PC-9 (cell line): ENCODE data around the gene H6PD. TPM values are rescaled to one million over a fixed set of nuclear protein-coding genes. Genes with fewer than 3 reads are reported as not detected.

Experiments used
- BruUV-seq: library from RNA; stranded (reverse); fragments of 400-500 nt; replicated peaks from 2 replicates; lab custom pipeline; 2021; lab: Mats Ljungman, UMichigan
- CTCF ChIA-PET: fragments of 300-600 bp; sonication (Branson Sonifier 250); formaldehyde crosslinking; loops from one replicate; lab custom pipeline; 2022; ENCODE audit warnings: antibody characterized with exemption; lab: Charles Lee
- POLR2A ChIA-PET: fragments of 300-600 bp; sonication (Branson Sonifier 250); formaldehyde crosslinking; loops from one replicate; lab custom pipeline; 2022; ENCODE audit warnings: antibody characterized with exemption; ENCODE audit not compliant: unreplicated experiment; lab: Charles Lee
- DNase-seq, 2 experiments: peaks; one replicate each; pipeline versions ENCODE4 v3.0.0 to v3.0.0-alpha.2; 2015 to 2022; ENCODE audit warnings: mixed read lengths in 1 of 2
- H2AFZ ChIP-seq: fragments of 200-600 bp; sonication (generic); 2 replicates; pipeline ENCODE4 v1.8.1; 2017; ENCODE audit warnings: antibody characterized with exemption
- H3F3A ChIP-seq: fragments of 200-600 bp; sonication (generic); 2 replicates; pipeline ENCODE4 v1.8.1; 2017; ENCODE audit warnings: antibody characterized with exemption, mild to moderate bottlenecking, low read depth; ENCODE audit not compliant: insufficient read depth
- H3K27ac ChIP-seq: fragments of 200-600 bp; sonication (generic); 2 replicates; pipeline ENCODE4 v1.6.1; 2016; ENCODE audit warnings: mixed run types
- H3K27me3 ChIP-seq: fragments of 200-600 bp; sonication (generic); 2 replicates; pipeline ENCODE4 v1.6.1; 2016; ENCODE audit warnings: low read depth, mixed run types; ENCODE audit not compliant: insufficient read depth
- H3K36me3 ChIP-seq: fragments of 200-600 bp; sonication (generic); 2 replicates; pipeline ENCODE4 v1.6.1; 2016; ENCODE audit warnings: low read depth, mixed run types
- H3K4me1 ChIP-seq: fragments of 200-600 bp; sonication (generic); replicated peaks from 2 replicates; pipeline ENCODE4 v1.6.1; 2016; ENCODE audit warnings: mixed run types; ENCODE audit not compliant: insufficient read depth
- H3K4me2 ChIP-seq: fragments of 200-600 bp; sonication (generic); 2 replicates; pipeline ENCODE4 v1.6.1; 2017; ENCODE audit warnings: mixed run types
- H3K4me3 ChIP-seq: fragments of 200-600 bp; sonication (generic); 2 replicates; pipeline ENCODE4 v1.6.1; 2016; ENCODE audit warnings: mixed run types
- H3K79me2 ChIP-seq: fragments of 200-600 bp; sonication (generic); 2 replicates; pipeline ENCODE4 v1.6.1; 2017; ENCODE audit warnings: low read depth, mixed run types
- H3K9me2 ChIP-seq: fragments of 200-600 bp; sonication (generic); 2 replicates; pipeline ENCODE4 v1.8.1; 2017; ENCODE audit warnings: mild to moderate bottlenecking; ENCODE audit not compliant: insufficient read depth
- H3K9me3 ChIP-seq: fragments of 200-600 bp; sonication (generic); 2 replicates; pipeline ENCODE4 v1.8.1; 2016; ENCODE audit warnings: low read depth; ENCODE audit not compliant: insufficient read depth
- H4K20me1 ChIP-seq: fragments of 200-600 bp; sonication (generic); 2 replicates; pipeline ENCODE4 v1.8.1; 2017; ENCODE audit not compliant: insufficient read depth
- CTCF ChIP-seq: fragments of 200-600 bp; sonication (generic); conservative IDR thresholded peaks from 2 replicates; pipeline ENCODE4 v1.6.1; 2017; ENCODE audit warnings: mixed run types, antibody characterized with exemption, mild to moderate bottlenecking, moderate library complexity
- EZH2 ChIP-seq: fragments of 200-600 bp; sonication (generic); IDR thresholded peaks from 2 replicates; pipeline ENCODE4 v1.8.0; 2017; ENCODE audit warnings: antibody characterized with exemption, low read depth
- intact Hi-C: fragments of 100-400 bp; cut with micrococcal nuclease; formaldehyde crosslinking; loops from one replicate; pipeline ENCODE4 v1.10.0; 2022; ENCODE audit not compliant: unreplicated experiment
- total RNA-seq: library from RNA; stranded (reverse); gene quantifications from 2 replicates; pipeline ENCODE4 v1.2.3, GENCODE V29; 2021

The H6PD gene
- total RNA-seq, 1 experiment from 2014 or later: 31.1 TPM

GRCh38 chr1:9235096-9235459 lies 504 bp downstream of the H6PD start:
- intact Hi-C loops: no loop called here
- Histone ChIP-seq H3K4me2 (peak overlapping the region; percentile 79), H3K27me3 (no peaks in the 10 kb centered on the region), H4K20me1 (no peaks in the 10 kb centered on the region), H3K4me3 (peak overlapping the region; percentile 71), H3K79me2 (no peaks in the 10 kb centered on the region), H3F3A (peaks cover 5% of the 10 kb centered on the region; the same call in 1 of the 2 replicates), H3K9me2 (no peaks in the 10 kb centered on the region), H3K4me1 (peaks cover 13% of the 10 kb centered on the region), H2AFZ (peak overlapping the region; percentile 72; the same call in 1 of the 2 replicates), H3K9me3 (no peaks in the 10 kb centered on the region), H3K27ac (peak overlapping the region; percentile 39; the same call in 1 of the 2 replicates), H3K36me3 (no peaks in the 10 kb centered on the region)
- CTCF ChIA-PET: interaction anchor here (0.6 to 1.2 kb wide), 2 partner anchors 178 to 185 kb away, joined by 3 to 14 read pairs; no protein-coding TSS in a partner anchor
- DNase-seq: no peak
- TSS peak; percentile 48 for BruUV-seq
- TF ChIP-seq CTCF (no peak), EZH2 (no peak)
- POLR2A ChIA-PET: no interaction called here

GRCh38 chr1:9235560-9235959 lies 986 bp downstream of the H6PD start:
- Histone ChIP-seq H4K20me1 (no peaks in the 10 kb centered on the region), H3K36me3 (no peaks in the 10 kb centered on the region), H3K79me2 (no peaks in the 10 kb centered on the region), H3K27ac (no peak overlapping the region), H3K9me3 (no peaks in the 10 kb centered on the region), H3F3A (peaks cover 5% of the 10 kb centered on the region; the same call in 1 of the 2 replicates), H3K4me3 (peak overlapping the region; percentile 71; the same call in 1 of the 2 replicates), H2AFZ (no peak overlapping the region), H3K27me3 (no peaks in the 10 kb centered on the region), H3K4me2 (peak overlapping the region; percentile 79), H3K4me1 (peaks cover 13% of the 10 kb centered on the region), H3K9me2 (no peaks in the 10 kb centered on the region)
- BruUV-seq: no TSS peak
- ChIA-PET POLR2A (no interaction called here), CTCF (no interaction called here)
- no peak for DNase-seq
- intact Hi-C loops: no loop called here
- TF ChIP-seq CTCF (no peak), EZH2 (no peak)

GRCh38 chr1:9238134-9238533 lies 3.6 kb downstream of the H6PD start:
- Histone ChIP-seq H3K4me1 (no peaks in the 10 kb centered on the region), H3K9me3 (no peaks in the 10 kb centered on the region), H3K36me3 (no peaks in the 10 kb centered on the region), H3K27me3 (no peaks in the 10 kb centered on the region), H3K79me2 (no peaks in the 10 kb centered on the region), H3F3A (peaks cover 5% of the 10 kb centered on the region; the same call in 1 of the 2 replicates), H3K27ac (no peak overlapping the region), H3K4me3 (no peak overlapping the region), H3K4me2 (no peak overlapping the region), H2AFZ (no peak overlapping the region), H3K9me2 (no peaks in the 10 kb centered on the region), H4K20me1 (no peaks in the 10 kb centered on the region)
- DNase-seq: no peak
- BruUV-seq: no TSS peak
- TF ChIP-seq CTCF: no peak
- no peak for TF ChIP-seq EZH2
- intact Hi-C loops: no loop called here
- CTCF ChIA-PET: no interaction called here
- POLR2A ChIA-PET: no interaction called here
